HG03064 (cell line): ENCODE measurements around the gene GOLGA8F.
"Not testable (repeated sequence)": the region's sequence is repeated elsewhere in the genome, so short reads cannot be mapped to it uniquely, and the experiment has no call there.

Experiments used
- ATAC-seq: cut with Tn5 transposase; IDR thresholded peaks from one replicate; pipeline ENCODE4 v1.9.1; 2021; ENCODE audit warnings: low read depth; ENCODE audit not compliant: unreplicated experiment

GOLGA8F gene

GRCh38 chr15:28378364-28378763 lies at the start of gene GOLGA8F:
TSS of gene GOLGA8F (plus strand) at chr15:28378664. CDS start at chr15:28378762, 98 bp downstream.
- ATAC-seq: not testable (repeated sequence)

- not testable (repeated sequence) for ATAC-seq
Measured at GRCh38 chr15:28357984-28358383, 20.5 kb upstream of the GOLGA8F start, which contains the start of gene GOLGA6L24. TSS of gene GOLGA6L24 (minus strand) at chr15:28358084. CDS start at chr15:28358023, 61 bp downstream.

- ATAC-seq: not testable (repeated sequence)
Measured at GRCh38 chr15:28365502-28365901, 13.0 kb upstream of the GOLGA8F start.

GRCh38 chr15:28380053-28380452 lies 1.6 kb downstream of the GOLGA8F start:
- not testable (repeated sequence) for ATAC-seq

- ATAC-seq: not testable (repeated sequence)
Measured at GRCh38 chr15:28396022-28396421, 17.6 kb downstream of the GOLGA8F start.

DNA sequence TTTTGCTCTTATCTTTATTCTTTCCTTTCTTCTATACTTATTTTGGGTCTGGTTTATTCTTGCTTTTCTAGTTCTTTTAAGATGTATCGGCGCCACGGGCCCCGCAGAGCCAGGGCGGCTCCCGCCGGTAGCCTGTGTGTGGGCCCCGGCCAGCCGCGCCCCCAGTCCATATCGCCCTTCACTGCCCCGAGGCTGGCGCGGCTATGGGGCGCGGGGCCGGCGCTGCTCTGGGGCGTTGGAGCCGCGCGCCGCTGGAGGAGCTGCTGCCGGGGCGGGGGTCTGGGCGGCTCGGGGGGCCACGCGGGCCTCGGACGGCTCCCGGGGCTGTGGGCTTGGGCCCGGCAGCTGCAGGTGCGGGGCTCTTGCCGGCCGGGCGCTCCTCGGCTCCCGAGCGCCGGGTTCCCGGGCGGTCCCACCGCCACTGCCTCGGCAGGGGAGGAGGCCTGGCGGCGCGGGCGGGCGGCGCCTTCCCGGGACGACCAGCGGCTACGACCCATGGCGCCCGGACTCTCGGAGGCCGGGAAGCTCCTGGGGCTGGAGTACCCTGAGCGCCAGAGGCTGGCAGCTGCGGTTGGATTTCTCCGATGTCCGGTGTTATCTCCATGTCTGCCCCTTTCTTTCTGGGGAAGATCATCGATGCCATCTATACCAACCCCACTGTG lies 24.4 kb downstream of the GOLGA8F start:
- not testable (repeated sequence) for ATAC-seq

GRCh38 chr15:28420470-28420869 lies 42.0 kb downstream of the GOLGA8F start:
- ATAC-seq: not testable (repeated sequence)

- ATAC-seq: not testable (repeated sequence)
Measured at GRCh38 chr15:28435594-28435993, 57.1 kb downstream of the GOLGA8F start.
